Pancreas (tissue), 10 donors: ENCODE data around the gene RAB12. TPM values are rescaled to one million over a fixed set of nuclear protein-coding genes. Genes with fewer than 3 reads are reported as not detected.
"Not testable (repeated sequence)": the region's sequence is repeated elsewhere in the genome, so short reads cannot be mapped to it uniquely, and the experiment has no call there.

Experiments used
- ATAC-seq, 4 donors: fragments of 200-7000 bp; cut with Tn5 transposase; one replicate each; pipeline versions ENCODE4 v1.8.0 to v1.9.1; 2020; ENCODE audit warnings: mild to moderate bottlenecking in 4 of 4, moderate library complexity in 4 of 4
- DNase-seq, 6 donors: peaks; one replicate each; pipeline ENCODE4 v3.0.0-alpha.2; 2020
- FAIRE-seq: peaks from 2 replicates; lab custom pipeline; 2012; peaks lifted over from hg19 to GRCh38; lab: Jason Lieb, UNC
- H3K27ac ChIP-seq, 4 donors: fragments of 200-600 bp; sonication (generic); 1 replicate in 3 of 4; 2 replicates in 1 of 4; pipeline versions ENCODE4 v1.5.0 to v1.8.0; 2020
- H3K27me3 ChIP-seq, 4 donors: fragments of 200-600 bp; one replicate each; pipeline ENCODE4 v1.8.0; 2021
- H3K36me3 ChIP-seq, 3 donors: fragments of 200-600 bp; sonication (generic) in 1 of 3; one replicate each; pipeline versions ENCODE4 v1.5.0 to v1.8.0; 2020 to 2021
- H3K4me1 ChIP-seq, 3 donors: fragments of 200-600 bp; one replicate each; pipeline ENCODE4 v1.8.0; 2021
- H3K4me3 ChIP-seq, 4 donors: fragments of 200-600 bp; sonication (generic) in 2 of 4; one replicate each; pipeline versions ENCODE4 v1.5.0 to v1.8.0; 2020 to 2021
- H3K9me3 ChIP-seq, 4 donors: fragments of 200-600 bp; one replicate each; pipeline ENCODE4 v1.8.0; 2021
- CTCF ChIP-seq, 4 donors: fragments of 200-600 bp; sonication (generic) in 3 of 4; IDR thresholded peaks; one replicate each; pipeline versions ENCODE4 v1.5.0 to v1.8.0; 2021; ENCODE audit warnings: antibody characterized with exemption in 4 of 4
- WGBS, 2 donors: extraction: QIAGEN DNeasy Blood & Tissue Kit; methylation state at CpG; one replicate each; pipeline ENCODE4 v1.1.7; 2013; 5-methylcytosine and 5-hydroxymethylcytosine counted together
- intact Hi-C, 3 donors: fragments of 100-400 bp; cut with DNase I; formaldehyde crosslinking; loops; one replicate each; pipeline versions ENCODE4 v1.11.1 to v1.14.2; 2022
- polyA plus RNA-seq, 2 donors: library from polyadenylated mRNA; stranded (reverse); fragments of 200-250 nt; gene quantifications; one replicate each; pipeline ENCODE4 v1.2.3, GENCODE V29; 2013
- total RNA-seq, 6 donors: library from RNA; stranded (reverse); fragmentation: NEBNext Ultra II Directional in 4 of 6; extraction: Animal tissue kit (Norgen Biotek cat#: 25700) in 4 of 6; gene quantifications; one replicate each; pipeline versions ENCODE4 v1.2.1 to v1.2.4, GENCODE V29; 2021 to 2023
- donor health status: healthy with polysubstance abuse.
- donor health status: DM: no; HTN: no; CAD: no; lungs with moderate emphysema.
- donor health status: DM: no; HTN: no; CAD: no.
- donor health status: control.
- donor health status: control.
- donor health status: Bipolar disorder and iron deficiency.
- donor health status: DM: yes; HTN: yes; CAD: no.
- donor health status: DM: no; HTN: no; CAD: no.
- donor health status: DM: no; HTN: no; CAD: no.
- donor health status: DM: yes; HTN: yes; CAD: no.

The RAB12 gene
- total and polyA plus RNA-seq, 8 donors = 7.1 to 23.2 (median 11.9) TPM

GRCh38 chr18:8617907-8618306 is 8.7 kb downstream of the RAB12 start:
- Histone ChIP-seq H3K4me3 (no peak overlapping the region), H3K36me3 (no peaks in the 10 kb centered on the region), H3K27me3 (no peaks in the 10 kb centered on the region), H3K9me3 (no peaks in the 10 kb centered on the region), H3K27ac (no peak overlapping the region), H3K4me1 (peaks cover 0 to under 1% (median 0%) of the 10 kb centered on the region in 3 donors)
- ATAC-seq = no peak
- no peak for DNase-seq
- WGBS, 2 donors = 89 to 90% methylated on average over 5 of the region's 5 CpGs
- no peak for FAIRE-seq
- no peak for TF ChIP-seq CTCF (IDR thresholded peaks at IDR 0.05)
- intact Hi-C loops = no loop called here

- Histone ChIP-seq H3K9me3 (no peaks in the 10 kb centered on the region), H3K4me1 (no peaks in the 10 kb centered on the region), H3K27ac (no peak overlapping the region), H3K4me3 (no peak overlapping the region), H3K36me3 (no peaks in the 10 kb centered on the region), H3K27me3 (no peaks in the 10 kb centered on the region)
- WGBS, 2 donors = 73 to 94% methylated on average over 5 of the region's 5 CpGs
- ATAC-seq (no peak), DNase-seq (no peak), FAIRE-seq (no peak)
- intact Hi-C loops = no loop called here
- no peak for TF ChIP-seq CTCF (IDR thresholded peaks at IDR 0.05)
Observed at GRCh38 chr18:8619041-8619440, 9.8 kb downstream of the RAB12 start.

GRCh38 chr18:8619835-8620577 is 10.8 kb downstream of the RAB12 start:
- no peaks in the 10 kb centered on the region for H3K27me3 ChIP-seq
- H3K9me3 ChIP-seq = no peaks in the 10 kb centered on the region
- DNase-seq (no peak), ATAC-seq (no peak), FAIRE-seq (no peak)
- peaks cover 0 to 3% (median 0%) of the 10 kb centered on the region in 3 donors for H3K4me1 ChIP-seq
- intact Hi-C loops = no loop called here
- H3K27ac ChIP-seq = no peak overlapping the region
- no peak for TF ChIP-seq CTCF (IDR thresholded peaks at IDR 0.05)
- WGBS, 2 donors = 90 to 95% methylated on average over 6 of the region's 6 CpGs
- H3K4me3 ChIP-seq = no peak overlapping the region
- no peaks in the 10 kb centered on the region for H3K36me3 ChIP-seq

- ATAC-seq (no peak), DNase-seq (no peak), FAIRE-seq (no peak)
- no peaks in the 10 kb centered on the region for H3K9me3 ChIP-seq
- TF ChIP-seq CTCF (IDR thresholded peaks at IDR 0.05) = no peak
- H3K27me3 ChIP-seq = no peaks in the 10 kb centered on the region
- no peaks in the 10 kb centered on the region for H3K36me3 ChIP-seq
- WGBS, 2 donors = 75 to 78% methylated on average over 3 of the region's 3 CpGs
- H3K4me3 ChIP-seq = no peak overlapping the region
- no peak overlapping the region for H3K27ac ChIP-seq
- intact Hi-C loops = no loop called here
- H3K4me1 ChIP-seq = peaks cover 0 to 3% (median 0%) of the 10 kb centered on the region in 3 donors
Observed at GRCh38 chr18:8620845-8621244, 11.6 kb downstream of the RAB12 start.

- H3K27me3 ChIP-seq, H3K36me3 ChIP-seq, DNase-seq, ATAC-seq, H3K4me3 ChIP-seq, intact Hi-C loops, FAIRE-seq, H3K4me1 ChIP-seq, H3K9me3 ChIP-seq, H3K27ac ChIP-seq: not testable (repeated sequence)
- 94 to 96% methylated on average over 10 of the region's 10 CpGs for WGBS, 2 donors
Observed at GRCh38 chr18:8622625-8623024, 13.4 kb downstream of the RAB12 start.
